HG03460 (cell line): ENCODE data around the gene FGFBP1.

ENCODE experiments used
- ATAC-seq: cut with Tn5 transposase; IDR thresholded peaks from one replicate; pipeline ENCODE4 v1.9.1; 2021; ENCODE audit not compliant: unreplicated experiment

Gene FGFBP1

GRCh38 chr4:15938640-15939039, at the start of gene FGFBP1:
Gene FGFBP1 (minus strand): TSS chr4:15938740. CDS start chr4:15936632, 2,108 bp downstream.
- no peak for ATAC-seq

DNA sequence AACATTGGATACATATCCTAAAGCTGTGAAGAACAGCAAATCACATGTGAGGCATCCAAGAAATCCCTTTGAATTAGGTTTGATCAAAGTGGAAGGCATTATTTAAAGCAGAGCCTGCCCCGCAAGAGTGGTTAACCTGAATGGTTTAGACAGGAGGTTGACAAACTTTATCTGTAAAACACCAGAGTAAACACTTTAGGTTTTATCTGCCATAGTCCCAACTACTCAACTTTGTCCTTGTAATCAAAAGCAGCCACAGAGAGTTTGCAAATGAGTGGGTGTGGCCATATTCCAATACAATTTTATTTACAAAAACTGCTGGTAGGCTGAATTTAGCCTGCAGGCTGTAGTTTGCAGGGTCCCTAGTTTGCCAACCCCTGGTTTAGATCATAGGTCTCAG, 49.7 kb upstream of the FGFBP1 start:
- ATAC-seq, result no peak

- ATAC-seq, result no peak
Observed at GRCh38 chr4:15986907-15987306, 48.4 kb upstream of the FGFBP1 start.

DNA sequence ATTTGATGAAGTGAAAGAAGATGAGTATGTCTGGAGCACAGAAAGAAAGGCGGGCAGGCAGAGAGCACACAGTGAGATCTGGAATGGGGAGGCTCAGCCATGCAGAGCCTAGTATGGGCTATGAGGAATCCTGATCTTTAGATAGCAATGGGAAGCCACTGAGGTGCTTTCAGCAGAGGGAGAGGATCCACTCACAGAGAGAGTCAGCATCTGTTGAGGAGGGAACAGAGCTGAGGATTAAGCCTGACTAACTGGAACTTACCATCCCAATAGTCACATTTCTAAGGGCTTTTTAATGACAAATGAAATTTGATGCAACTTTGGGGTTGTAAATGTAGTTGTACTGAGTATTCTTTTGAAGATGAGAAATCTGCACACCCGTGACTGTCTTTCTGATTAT, 45.1 kb upstream of the FGFBP1 start:
- ATAC-seq, result no peak

DNA sequence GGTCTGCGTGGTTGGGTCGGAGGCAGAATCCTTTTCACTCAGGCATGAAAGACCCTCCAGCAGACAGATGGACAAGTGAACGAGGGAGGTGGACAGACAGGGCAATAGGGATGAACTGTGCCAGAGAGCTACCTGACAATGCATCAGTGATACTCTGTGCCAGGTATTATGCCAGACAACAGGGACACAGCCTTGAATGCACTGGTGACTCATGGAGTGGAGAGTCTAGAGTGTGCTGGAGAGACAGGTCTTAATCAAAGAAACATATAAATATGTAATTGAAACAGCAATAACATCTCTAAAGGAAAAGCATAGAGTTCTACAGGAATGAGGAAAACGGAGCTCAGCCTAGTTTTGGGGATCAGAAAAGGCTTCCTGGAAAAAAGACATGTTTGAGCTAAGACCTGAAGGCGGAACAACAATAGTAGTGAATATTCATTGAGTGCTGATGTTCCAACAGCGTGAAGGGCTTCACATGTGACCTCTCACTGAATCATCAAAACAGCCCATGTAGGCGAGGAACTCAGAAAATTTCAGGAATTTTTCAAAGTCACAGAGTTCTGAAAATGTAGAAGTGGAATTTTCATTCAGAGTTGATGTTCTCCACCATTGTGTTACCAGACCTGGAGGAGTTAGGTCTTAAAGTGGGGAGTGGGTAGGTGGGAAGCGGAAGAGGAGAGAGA, 44.4 kb upstream of the FGFBP1 start:
- no peak for ATAC-seq

DNA sequence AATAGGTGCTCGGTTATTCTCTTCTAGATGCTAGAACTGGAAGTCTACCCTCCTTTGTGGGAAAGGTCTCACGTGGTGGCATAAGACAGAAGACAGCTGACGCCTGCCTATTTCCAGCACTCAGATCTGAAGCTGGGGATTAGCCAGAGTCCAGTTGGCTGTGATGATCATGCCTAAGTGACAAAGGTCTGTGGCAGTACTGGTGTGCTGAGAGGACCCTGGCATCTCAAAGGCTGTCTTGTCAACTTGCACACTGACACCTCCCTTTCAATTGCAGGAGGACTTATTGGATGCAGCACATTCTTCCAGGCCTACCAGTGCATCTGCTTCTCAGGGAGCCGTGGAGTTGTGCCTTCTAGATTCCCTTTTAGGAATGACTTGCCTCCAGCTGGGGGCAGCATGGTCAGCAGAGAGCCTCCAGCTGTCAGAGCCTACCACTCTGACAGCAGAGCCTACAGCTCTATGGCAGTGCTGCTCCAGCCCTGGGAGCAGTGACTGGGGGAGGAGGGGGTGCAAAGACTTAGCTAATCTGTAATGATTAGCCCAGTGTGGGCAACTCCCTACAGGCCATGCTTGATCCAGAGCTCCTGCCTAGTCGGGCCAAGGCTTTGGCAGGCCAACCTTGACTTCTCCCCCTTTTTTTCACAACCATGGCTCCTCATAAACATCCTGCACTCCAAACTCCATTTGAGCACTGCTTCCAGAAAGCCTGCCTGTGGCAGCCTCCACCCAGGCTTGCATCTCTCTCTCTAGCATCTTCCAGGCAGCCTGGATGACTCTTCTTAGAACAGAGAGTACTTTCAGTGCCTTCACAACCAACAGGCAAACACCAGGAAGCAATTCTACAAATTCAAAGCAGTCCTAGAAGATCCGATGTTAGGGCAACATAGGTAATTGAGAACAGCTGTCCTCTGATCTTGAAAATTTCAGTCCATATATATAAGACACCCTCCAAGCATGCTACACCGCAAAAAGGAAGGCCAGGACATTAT, 38.2 kb upstream of the FGFBP1 start:
- ATAC-seq, result no peak

DNA sequence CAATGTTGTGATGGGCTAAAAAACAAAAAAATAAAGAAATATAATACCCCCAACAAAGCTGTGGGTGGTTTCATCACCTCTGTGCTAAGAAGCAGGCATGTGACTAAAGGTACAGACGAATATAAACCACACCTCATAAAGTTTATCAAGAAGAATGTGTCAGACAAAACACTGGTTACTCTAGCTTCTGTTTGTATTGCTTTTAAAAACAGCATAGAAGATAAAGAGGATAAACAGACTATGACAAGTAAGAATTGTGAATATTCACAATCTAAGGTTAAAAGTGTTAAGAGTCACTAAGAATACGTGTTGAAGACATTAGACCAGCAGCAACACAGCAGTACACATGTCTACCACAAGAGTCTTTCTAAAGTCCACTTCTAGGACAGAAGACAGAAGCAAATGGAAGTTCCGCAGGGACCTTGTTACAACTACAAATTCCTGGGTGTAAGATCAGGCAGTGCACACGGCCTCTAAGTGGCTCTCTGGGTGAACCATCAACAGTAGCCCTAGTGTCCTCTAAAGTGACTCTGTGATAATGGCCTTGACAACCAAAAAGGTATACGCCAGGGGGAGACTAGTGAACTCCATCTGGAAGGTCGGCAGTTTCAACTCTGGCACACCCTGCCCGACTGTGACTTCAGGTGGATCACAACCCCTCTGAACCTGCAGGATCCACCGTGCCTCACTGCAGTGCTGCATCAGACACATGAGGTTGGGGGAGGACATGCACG, 32.7 kb upstream of the FGFBP1 start:
- ATAC-seq, result no peak

DNA sequence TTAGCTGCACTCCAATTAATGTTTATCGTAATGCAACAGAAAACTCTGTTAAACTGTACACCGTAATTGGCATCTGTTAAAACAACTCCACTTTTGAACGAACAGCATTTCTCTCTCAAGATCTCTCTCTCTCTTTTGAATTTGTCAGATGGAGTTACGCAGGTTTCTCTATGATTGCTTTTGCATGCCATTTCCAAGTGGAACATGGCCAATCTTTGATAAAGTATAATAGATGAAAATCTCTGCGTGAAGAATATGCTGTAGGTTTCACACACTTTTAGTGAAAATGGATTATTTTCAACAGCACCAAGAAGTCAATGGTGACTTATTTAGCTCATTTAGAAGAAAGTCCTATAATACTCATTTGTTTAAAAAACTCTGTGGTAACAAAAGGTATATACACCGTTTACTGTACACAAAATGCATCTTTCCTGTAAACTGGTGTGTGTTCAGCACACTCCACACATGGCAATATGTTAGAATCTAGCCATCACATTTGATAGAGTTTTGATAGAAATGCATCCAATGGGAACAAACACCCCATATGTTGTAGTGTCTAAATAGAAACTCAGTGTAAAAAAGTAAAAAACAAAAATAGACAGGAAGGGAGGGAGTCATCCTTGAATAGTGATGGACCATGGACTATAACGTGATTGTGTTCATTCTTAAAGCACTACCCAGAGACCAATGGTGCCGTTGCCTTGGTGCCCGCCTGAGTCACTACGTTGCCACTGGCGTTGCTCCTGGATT, 30.2 kb upstream of the FGFBP1 start:
- no peak for ATAC-seq

DNA sequence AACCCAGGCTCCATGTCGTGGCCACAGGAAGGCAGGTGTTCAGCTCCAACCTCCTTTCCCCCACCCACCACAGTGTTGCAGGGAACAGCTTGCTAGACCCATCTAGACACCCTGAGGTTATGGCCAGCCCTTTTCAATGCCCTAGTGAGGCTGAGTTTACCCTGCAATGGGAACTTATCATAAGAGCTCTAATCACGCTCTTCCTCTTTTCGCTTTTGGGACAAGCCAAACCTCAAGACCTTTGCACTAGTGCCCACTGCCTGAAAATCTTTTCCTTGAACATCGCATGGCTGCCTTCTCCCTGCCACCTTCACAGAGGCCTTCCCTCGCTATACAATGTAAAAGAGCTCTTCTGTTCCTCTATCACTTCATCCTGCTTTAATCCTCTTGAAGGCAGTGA, 26.8 kb upstream of the FGFBP1 start:
- ATAC-seq, result no peak

DNA sequence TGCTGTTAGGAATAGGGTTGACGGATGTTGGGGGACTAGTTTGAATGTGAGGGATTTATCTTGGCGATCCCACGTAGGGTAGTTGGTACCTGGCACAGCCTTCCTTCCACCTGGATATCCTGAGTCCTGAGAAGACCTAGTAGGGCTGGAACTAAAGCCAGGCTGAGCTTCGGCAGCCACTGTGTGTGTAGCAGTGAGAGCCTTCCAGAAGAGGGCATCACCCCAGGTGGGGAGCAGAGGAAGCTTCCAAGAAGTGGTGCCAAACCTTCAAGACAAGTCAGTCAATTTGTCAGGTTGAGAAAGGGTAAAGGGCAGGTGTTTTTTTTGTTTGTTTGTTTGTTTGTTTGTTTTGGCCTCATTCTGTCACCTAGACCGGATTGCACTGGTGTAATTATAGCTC, 25.6 kb upstream of the FGFBP1 start:
- no peak for ATAC-seq

DNA sequence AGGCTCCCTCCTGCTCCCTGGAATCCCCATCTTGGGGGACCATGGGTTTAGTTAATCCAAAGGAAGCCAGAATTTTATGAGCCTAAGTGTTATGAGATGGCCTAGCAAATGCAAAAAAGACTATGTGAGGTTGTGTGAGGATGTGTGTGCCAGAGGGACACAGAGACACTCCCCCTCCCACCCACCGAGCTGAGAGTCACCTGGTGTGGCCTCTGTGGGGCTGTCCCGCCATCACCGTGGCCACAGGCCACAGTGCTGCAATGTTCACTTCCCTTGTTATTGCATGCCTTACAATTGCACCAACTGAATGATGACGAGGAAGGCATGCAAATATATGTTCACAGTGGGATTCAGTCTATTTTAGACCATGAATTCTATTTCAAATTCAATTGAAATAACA, 25.0 kb upstream of the FGFBP1 start:
- peak; percentile 73 for ATAC-seq

- ATAC-seq, result peak; percentile 41
Observed at GRCh38 chr4:15963001-15963451, 24.5 kb upstream of the FGFBP1 start, which contains the start of gene FGFBP2. Gene FGFBP2 (minus strand): TSS chr4:15963175. CDS start chr4:15963129, 46 bp downstream.

DNA sequence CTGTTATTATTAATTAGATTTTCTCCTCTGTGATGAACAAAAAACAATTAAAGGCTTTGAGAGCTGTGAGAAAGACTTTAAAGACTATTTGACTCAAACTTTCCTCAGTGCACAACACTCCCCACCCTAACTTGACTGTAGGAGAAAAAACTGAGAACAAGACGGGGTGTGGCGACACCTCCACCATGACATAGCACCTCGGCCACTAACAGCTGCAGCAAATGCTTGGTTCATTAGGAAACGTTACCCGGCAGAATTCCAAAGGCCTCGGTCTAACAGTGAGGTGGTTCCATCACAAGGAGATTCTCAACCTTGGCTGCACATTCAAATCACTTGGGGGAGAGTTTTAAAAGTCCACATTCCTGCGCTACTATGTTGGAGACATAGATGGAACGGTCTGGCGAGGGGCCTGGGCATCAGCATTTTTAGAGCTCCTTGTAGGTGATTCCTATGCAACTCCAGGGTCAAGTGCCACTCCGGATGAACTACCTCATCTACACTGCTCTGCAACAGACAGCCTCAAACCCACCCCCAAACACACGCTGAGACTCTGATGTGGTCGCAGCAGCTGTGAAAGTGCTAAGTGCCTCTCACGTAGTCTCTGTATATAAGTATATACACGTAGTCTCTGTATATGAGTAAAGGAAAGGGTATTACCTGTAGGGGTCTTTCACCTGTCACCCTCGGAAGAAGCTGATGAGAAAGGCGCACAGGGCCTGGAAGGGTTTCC, 23.4 kb upstream of the FGFBP1 start:
- ATAC-seq, result no peak

DNA sequence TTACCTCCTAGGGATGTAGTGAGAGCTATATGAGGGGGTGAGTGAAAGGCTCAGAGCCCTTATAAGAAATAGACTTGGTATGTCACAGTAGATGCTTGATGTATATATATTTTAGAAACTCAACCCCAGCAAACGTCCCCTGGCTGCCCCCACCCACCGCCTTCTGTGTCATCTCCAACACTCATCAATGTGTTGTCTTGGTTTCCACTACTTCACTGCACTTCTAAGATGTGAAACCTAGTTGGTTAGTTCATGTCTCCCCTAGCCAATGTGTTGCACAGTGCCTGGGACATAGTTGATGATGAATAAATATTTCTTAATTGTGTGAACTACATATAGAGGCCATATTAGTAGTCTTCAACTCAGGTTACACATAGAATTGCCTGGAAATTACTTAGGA, 20.0 kb upstream of the FGFBP1 start:
- ATAC-seq, result no peak

DNA sequence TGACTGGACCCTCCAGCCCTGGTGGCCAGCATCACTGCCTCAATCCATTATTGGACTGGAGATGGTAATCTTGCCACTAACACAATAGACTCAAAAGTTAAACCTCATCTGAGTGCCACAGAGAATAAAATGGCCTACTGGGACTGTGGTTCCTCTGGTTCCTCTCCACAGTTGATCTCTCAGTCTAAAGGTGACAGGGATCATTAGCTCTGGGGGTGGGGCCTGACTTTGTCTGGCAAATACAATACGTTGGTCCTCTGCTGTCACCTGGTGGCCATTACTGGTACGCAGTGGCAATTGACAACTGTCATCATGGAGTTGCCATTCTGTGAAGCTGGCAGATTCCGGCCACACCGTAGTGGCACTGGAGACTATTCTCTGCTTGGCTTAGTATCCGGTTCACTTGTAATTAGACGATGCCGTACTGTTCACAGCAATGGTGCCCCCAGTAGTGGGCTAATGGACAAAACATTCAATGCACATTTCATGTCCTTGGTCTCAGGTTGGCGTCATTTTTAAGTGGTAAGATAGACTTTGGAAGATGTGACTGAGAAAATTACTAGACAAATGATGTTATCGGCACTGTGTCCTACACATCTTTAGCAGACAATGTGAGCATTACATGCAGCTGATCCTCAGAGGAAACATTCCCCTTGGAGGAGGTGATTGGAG, 17.8 kb upstream of the FGFBP1 start:
- ATAC-seq, result peak; percentile 91

DNA sequence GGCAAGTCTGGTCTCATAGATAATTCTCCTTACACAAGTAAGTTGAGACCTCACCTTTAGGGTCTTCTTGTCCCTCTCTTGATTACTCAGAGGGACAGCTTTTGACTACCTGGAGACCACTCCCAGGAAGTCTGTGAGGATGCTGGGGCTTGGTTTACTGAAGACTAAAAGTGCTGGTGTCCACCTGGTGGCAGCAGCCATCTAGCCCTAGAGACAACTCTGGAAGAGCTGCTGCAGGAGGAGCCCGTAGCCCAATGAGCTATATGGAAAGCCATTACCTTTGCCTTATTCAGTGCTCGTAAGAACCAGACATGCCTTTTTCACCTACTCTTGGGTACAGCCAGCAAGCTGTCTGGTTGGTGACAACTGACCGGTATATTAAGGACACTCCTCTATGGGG, 17.1 kb upstream of the FGFBP1 start:
- no peak for ATAC-seq

GRCh38 chr4:15953625-15954024, 15.1 kb upstream of the FGFBP1 start:
- no peak for ATAC-seq

GRCh38 chr4:15951781-15952180, 13.2 kb upstream of the FGFBP1 start:
- ATAC-seq, result no peak

DNA sequence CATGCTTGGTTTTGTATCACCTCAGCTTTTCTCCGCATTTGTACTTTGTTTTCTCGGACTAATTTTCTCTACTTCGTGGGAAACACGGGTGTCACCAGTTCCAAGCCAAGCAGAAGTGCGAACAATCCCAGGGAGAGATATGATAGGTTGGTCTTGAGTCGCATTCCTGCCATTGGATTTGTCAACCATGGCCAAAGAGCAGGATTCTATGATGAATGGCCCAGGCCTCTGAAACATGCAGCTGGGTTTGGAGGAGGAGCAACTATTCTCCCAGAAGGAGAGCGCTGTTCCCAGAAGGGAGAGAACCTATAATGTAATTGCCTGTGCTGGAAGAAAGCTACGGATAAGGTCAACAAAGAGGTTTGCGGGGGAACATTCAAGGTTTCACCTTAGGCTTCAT, 10.3 kb upstream of the FGFBP1 start:
- no peak for ATAC-seq
